VCaP (cell line): Measurements from ENCODE around the gene C1GALT1C1L.
"Not testable (repeated sequence)": the region's sequence is repeated elsewhere in the genome, so short reads cannot be mapped to it uniquely, and the experiment has no call there.

ENCODE experiments used
- H3K27ac ChIP-seq: fragments of 450-650 bp; 2 replicates; pipeline ENCODE4 v1.5.1; 2017
- CTCF ChIP-seq: fragments of 450-650 bp; conservative IDR thresholded peaks from 2 replicates; pipeline ENCODE4 v1.5.1; 2017; ENCODE audit warnings: mild to moderate bottlenecking, moderate library complexity

The C1GALT1C1L gene

GRCh38 chr2:43714164-43714563, 37.9 kb upstream of the C1GALT1C1L start:
- no peak for TF ChIP-seq CTCF
- no peak overlapping the region for H3K27ac ChIP-seq

- no peak overlapping the region for H3K27ac ChIP-seq
Observed at GRCh38 chr2:43710866-43711265, 34.6 kb upstream of the C1GALT1C1L start.

GRCh38 chr2:43708891-43709290, 32.7 kb upstream of the C1GALT1C1L start:
- H3K27ac ChIP-seq: no peak overlapping the region
- TF ChIP-seq CTCF: no peak

More at GRCh38 chr2:43710866-43711265, 34.6 kb upstream of the C1GALT1C1L start:
- no peak for TF ChIP-seq CTCF

GRCh38 chr2:43708178-43708577, 31.9 kb upstream of the C1GALT1C1L start:
- no peak for TF ChIP-seq CTCF

GRCh38 chr2:43707255-43708015, 31.2 kb upstream of the C1GALT1C1L start:
- no peak overlapping the region for H3K27ac ChIP-seq
- no peak for TF ChIP-seq CTCF

More at GRCh38 chr2:43708178-43708577, 31.9 kb upstream of the C1GALT1C1L start:
- H3K27ac ChIP-seq: no peak overlapping the region

GRCh38 chr2:43701111-43701510, 24.9 kb upstream of the C1GALT1C1L start:
- no peak for TF ChIP-seq CTCF
- H3K27ac ChIP-seq: no peak overlapping the region

- TF ChIP-seq CTCF: no peak
- no peak overlapping the region for H3K27ac ChIP-seq
Observed at GRCh38 chr2:43699761-43700160, 23.5 kb upstream of the C1GALT1C1L start.

- not testable (repeated sequence) for H3K27ac ChIP-seq
Observed at GRCh38 chr2:43698140-43698539, 21.9 kb upstream of the C1GALT1C1L start.
